ENCODE results near the gene HAT1.
"Not testable (repeated sequence)": the region's sequence is repeated elsewhere in the genome, so short reads cannot be mapped to it uniquely, and the experiment has no call there.

DNA sequence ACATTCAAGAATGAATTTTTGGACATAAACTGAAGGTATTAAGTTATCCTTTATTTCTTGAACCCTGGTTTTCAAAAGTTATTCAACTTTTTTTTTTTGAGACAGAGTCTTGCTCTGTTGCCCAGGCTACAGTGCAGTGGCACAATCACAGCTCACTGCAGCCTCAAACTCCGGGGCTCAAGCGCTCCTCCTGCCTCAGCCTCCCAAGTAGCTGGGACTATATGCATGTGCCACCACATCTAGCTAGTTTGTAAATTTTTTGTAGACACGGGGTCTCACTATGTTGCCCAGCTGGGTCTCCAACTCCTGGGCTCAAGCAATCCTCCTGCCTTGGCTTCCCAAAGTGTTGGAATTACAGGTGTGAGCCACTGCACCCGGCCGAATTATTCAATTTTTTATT is 74.8 kb downstream of the HAT1 start:
- TF ChIP-seq RXRA (IDR thresholded peaks at IDR 0.05); TAF1 (conservative IDR thresholded peaks at IDR 0.05); JUND (IDR thresholded peaks at IDR 0.05); SP1 (IDR thresholded peaks at IDR 0.05); HNF4A (conservative IDR thresholded peaks at IDR 0.05): not testable (repeated sequence)
- TF ChIP-seq, protein P1, sequence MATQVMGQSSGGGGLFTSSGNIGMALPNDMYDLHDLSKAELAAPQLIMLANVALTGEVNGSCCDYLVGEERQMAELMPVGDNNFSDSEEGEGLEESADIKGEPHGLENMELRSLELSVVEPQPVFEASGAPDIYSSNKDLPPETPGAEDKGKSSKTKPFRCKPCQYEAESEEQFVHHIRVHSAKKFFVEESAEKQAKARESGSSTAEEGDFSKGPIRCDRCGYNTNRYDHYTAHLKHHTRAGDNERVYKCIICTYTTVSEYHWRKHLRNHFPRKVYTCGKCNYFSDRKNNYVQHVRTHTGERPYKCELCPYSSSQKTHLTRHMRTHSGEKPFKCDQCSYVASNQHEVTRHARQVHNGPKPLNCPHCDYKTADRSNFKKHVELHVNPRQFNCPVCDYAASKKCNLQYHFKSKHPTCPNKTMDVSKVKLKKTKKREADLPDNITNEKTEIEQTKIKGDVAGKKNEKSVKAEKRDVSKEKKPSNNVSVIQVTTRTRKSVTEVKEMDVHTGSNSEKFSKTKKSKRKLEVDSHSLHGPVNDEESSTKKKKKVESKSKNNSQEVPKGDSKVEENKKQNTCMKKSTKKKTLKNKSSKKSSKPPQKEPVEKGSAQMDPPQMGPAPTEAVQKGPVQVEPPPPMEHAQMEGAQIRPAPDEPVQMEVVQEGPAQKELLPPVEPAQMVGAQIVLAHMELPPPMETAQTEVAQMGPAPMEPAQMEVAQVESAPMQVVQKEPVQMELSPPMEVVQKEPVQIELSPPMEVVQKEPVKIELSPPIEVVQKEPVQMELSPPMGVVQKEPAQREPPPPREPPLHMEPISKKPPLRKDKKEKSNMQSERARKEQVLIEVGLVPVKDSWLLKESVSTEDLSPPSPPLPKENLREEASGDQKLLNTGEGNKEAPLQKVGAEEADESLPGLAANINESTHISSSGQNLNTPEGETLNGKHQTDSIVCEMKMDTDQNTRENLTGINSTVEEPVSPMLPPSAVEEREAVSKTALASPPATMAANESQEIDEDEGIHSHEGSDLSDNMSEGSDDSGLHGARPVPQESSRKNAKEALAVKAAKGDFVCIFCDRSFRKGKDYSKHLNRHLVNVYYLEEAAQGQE (IDR thresholded peaks at IDR 0.05), result not testable (repeated sequence)
- TF ChIP-seq, protein P2, sequence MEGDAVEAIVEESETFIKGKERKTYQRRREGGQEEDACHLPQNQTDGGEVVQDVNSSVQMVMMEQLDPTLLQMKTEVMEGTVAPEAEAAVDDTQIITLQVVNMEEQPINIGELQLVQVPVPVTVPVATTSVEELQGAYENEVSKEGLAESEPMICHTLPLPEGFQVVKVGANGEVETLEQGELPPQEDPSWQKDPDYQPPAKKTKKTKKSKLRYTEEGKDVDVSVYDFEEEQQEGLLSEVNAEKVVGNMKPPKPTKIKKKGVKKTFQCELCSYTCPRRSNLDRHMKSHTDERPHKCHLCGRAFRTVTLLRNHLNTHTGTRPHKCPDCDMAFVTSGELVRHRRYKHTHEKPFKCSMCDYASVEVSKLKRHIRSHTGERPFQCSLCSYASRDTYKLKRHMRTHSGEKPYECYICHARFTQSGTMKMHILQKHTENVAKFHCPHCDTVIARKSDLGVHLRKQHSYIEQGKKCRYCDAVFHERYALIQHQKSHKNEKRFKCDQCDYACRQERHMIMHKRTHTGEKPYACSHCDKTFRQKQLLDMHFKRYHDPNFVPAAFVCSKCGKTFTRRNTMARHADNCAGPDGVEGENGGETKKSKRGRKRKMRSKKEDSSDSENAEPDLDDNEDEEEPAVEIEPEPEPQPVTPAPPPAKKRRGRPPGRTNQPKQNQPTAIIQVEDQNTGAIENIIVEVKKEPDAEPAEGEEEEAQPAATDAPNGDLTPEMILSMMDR (IDR thresholded peaks at IDR 0.05; ENCODE audit: low read depth, low read length, missing input control), result not testable (repeated sequence)
- TF ChIP-seq, protein P3, sequence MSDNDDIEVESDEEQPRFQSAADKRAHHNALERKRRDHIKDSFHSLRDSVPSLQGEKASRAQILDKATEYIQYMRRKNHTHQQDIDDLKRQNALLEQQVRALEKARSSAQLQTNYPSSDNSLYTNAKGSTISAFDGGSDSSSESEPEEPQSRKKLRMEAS (IDR thresholded peaks at IDR 0.05), result not testable (repeated sequence)

Data from liver (tissue), 3 donors.